Subcutaneous abdominal adipose tissue (tissue), 5 donors: ENCODE measurements around the gene ZNF423.

Source experiments
- H3K27ac ChIP-seq: one replicate; pipeline ENCODE4 v1.7.0; 2013; ENCODE audit warnings: low read depth, mild to moderate bottlenecking, inconsistent platforms, low read length, moderate library complexity
- H3K27me3 ChIP-seq, 5 donors: one replicate each; pipeline ENCODE4 v1.7.0; 2013; ENCODE audit warnings: low read length in 5 of 5, inconsistent platforms in 1 of 5; ENCODE audit not compliant: control insufficient read depth in 5 of 5, insufficient read depth in 4 of 5
- H3K36me3 ChIP-seq, 5 donors: one replicate each; pipeline ENCODE4 v1.7.0; 2013; ENCODE audit warnings: low read length in 5 of 5; ENCODE audit not compliant: control insufficient read depth in 5 of 5, insufficient read depth in 5 of 5
- H3K4me1 ChIP-seq, 5 donors: one replicate each; pipeline ENCODE4 v1.7.0; 2013; ENCODE audit warnings: low read length in 5 of 5, mild to moderate bottlenecking in 3 of 5, moderate library complexity in 1 of 5; ENCODE audit not compliant: control insufficient read depth in 5 of 5, insufficient read depth in 5 of 5
- H3K4me3 ChIP-seq, 5 donors: one replicate each; pipeline ENCODE4 v1.7.0; 2013; ENCODE audit warnings: low read length in 5 of 5, low read depth in 1 of 5
- H3K9ac ChIP-seq, 5 donors: one replicate each; pipeline ENCODE4 v1.7.0; 2013; ENCODE audit warnings: low read length in 5 of 5, mild to moderate bottlenecking in 4 of 5, moderate library complexity in 3 of 5
- H3K9me3 ChIP-seq, 5 donors: one replicate each; pipeline ENCODE4 v1.7.0; 2013; ENCODE audit warnings: low read length in 5 of 5; ENCODE audit not compliant: control insufficient read depth in 5 of 5
- donor health status: healthy.
- donor health status: healthy.
- donor health status: healthy.
- donor health status: healthy.
- donor health status: healthy.

ZNF423 gene

DNA sequence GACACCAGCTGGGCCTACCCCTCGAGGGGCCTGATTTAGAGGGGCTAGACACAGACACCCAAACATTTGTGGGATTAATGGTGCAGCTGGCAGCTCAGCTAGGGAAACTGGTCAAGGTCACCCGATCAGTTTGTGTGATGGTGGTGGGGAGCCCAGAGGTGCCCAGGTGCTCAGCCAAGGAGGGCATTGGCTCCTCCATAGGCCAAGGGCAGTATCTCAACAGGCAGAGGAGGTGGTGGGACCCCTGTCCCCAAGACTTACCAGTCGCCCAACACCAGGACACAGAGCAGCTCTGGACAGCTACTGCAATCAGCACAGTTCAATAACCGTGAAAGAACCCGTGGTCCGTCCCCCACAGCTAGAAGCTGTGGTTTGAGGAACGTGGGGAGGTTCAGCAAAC lies 361.4 kb downstream of the ZNF423 start:
- Histone ChIP-seq H3K4me1 (peaks cover 0 to 16% (median 12%) of the 10 kb centered on the region in 5 donors), H3K36me3 (peaks cover 0 to 11% (median 4%) of the 10 kb centered on the region in 5 donors), H3K9ac (no peak overlapping the region), H3K4me3 (no peak overlapping the region), H3K27me3 (no peaks in the 10 kb centered on the region), H3K27ac (no peak overlapping the region), H3K9me3 (no peaks in the 10 kb centered on the region)

DNA sequence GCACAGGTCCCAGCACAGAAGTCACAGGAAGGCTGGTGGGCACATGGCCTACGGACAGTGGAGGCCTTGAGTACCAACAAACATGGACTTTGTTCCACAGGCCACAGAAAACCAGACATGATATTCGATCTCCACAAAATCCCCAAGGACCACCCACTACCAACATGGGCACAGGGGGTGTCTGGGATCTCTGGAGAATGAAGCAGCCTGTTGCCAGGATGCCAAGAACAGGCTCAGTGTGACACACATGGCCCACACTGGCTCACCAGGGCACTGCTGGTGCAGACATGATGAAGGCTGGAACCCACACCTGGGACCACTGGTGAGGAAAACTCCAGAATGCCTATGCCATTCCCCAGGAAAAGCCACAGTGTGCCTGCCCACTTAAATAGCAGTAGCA lies 362.1 kb downstream of the ZNF423 start:
- Histone ChIP-seq H3K27me3 (no peaks in the 10 kb centered on the region), H3K4me3 (no peak overlapping the region), H3K4me1 (peaks cover 0 to 16% (median 12%) of the 10 kb centered on the region in 5 donors), H3K27ac (no peak overlapping the region), H3K9ac (no peak overlapping the region), H3K9me3 (no peaks in the 10 kb centered on the region), H3K36me3 (peaks cover 0 to 11% (median 2%) of the 10 kb centered on the region in 5 donors)

DNA sequence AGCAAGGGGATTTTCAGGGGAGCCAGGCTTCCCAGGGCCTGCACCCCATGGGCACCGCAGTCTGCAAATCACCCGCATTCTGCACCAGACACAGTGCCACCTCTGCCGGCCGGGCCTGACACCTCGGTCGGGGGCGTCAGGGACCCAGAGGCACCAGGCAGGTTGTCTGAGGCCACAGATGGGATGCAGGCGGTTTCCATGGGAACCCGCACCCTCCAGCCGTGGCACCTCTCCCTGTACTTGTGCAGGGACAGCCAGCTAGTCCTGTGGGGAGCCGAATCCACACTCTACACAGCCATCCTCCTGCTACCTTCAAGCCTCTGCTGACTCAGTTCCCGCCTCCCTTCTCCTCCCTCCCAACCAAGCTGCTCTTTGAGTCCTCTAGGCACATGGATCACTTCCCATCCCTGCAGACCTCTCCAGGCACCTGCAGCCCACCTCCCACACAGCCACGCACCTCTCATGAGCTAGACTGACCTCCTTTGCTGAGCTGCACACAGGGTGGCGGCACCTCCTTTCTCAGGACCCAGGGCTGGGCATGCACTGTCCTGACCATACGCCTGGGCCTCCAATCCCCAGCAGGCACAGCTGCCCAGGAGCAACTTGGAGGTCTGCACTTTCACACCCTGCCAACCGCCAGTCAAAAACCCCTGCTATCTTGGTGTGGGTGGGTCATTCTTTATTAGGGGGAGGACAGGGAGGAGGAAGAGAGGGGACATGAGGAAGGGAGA lies 362.9 kb downstream of the ZNF423 start:
- H3K9ac ChIP-seq: peak overlapping the region in 1 of 5 donors; percentile 5
- no peak overlapping the region for H3K4me3 ChIP-seq
- no peaks in the 10 kb centered on the region for H3K27me3 ChIP-seq

DNA sequence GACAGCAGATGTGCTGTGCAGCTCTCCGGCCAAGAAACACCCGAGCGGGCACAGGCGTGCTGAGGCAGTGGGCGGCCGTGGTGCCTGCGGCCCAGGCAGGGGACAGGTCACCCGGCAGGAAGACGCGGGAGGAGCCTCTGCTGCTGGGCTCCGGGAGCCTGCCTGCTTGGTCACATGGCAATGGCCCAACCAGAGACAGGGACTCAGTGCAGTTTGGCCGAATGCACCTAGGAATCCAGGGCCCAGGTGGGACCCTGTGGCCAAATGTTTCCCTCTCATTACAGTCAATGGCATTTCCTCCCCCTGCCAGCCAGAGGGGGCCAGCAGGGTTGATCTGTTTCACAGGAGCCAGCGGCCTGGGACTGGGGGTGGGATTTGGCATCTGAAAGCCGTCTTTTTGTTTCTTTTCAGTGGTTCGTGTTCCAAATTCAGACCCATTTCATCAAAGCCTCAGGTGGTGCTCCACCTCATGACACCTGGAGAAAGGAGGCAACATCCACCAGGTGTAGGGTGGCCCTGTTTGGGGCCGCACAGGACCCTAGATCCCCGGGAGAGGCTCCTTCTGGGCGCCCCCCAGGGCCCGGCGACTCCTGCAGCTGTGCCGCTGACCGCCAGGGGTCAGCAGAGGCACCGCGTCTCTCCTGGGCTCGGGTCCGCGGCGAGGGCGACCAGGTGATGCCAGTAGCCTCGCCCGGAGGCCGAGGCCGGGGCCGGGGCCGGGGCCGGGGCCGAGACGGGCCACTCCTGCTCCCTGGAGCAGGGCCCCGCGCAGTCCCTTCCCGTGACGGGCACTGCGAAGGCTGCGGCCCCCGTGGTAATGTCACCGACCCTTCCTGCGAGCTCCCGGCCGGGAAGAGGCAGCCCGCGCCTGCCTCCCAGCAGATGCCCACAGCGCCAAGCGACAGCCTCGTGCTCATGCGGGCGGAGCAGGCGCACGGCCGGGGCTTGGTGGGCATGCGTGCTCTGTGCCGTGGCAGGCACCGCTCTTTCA lies 363.8 kb downstream of the ZNF423 start:
- peak overlapping the region in 3 of 5 donors; percentile 27 to 71 (median 57) for H3K9ac ChIP-seq

More for the DNA sequence above, 362.9 kb downstream of the ZNF423 start:
- Histone ChIP-seq H3K36me3 (peaks cover 0 to 11% (median 2%) of the 10 kb centered on the region in 5 donors), H3K9me3 (no peaks in the 10 kb centered on the region), H3K4me1 (peaks cover 0 to 16% (median 12%) of the 10 kb centered on the region in 5 donors), H3K27ac (no peak overlapping the region)

DNA sequence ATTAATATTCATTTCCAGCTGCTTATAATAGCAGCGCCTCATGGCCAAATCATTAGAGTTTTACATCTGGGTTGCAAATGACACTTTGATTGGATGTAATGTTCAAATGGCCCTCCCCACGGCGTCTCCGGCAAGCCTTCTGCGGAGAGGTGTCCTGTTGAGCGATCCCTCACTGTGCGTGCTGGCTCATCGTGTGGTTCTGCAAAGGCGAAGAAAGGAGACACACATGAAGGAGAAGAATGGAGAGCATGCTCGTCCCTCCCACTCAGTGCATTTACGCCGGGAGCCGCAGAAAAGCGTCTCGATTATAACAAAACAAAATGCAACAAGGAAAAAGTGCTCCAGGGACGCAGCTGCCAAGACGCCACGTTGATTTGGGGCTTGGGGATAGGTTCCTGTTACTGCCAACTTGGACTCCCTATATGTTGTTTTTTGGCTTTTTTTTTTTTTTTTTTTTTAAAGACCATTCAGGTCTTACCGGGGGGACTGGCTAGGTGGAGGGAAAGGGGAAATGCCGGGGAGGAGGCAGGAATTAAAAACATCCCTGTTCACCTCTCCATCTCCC lies 364.7 kb downstream of the ZNF423 start:
- peaks cover 0 to 6% (median 0%) of the 10 kb centered on the region in 5 donors for H3K9me3 ChIP-seq
- H3K27ac ChIP-seq: no peak overlapping the region
- peak overlapping the region in 1 of 5 donors; percentile 57 for H3K9ac ChIP-seq
- H3K27me3 ChIP-seq: no peaks in the 10 kb centered on the region
- H3K36me3 ChIP-seq: peaks cover 0 to 11% (median 0%) of the 10 kb centered on the region in 5 donors
- H3K4me1 ChIP-seq: peaks cover 0 to 16% (median 12%) of the 10 kb centered on the region in 5 donors
- peak overlapping the region in 4 of 5 donors; percentile 36 to 64 (median 62) for H3K4me3 ChIP-seq

More for the DNA sequence above, 363.8 kb downstream of the ZNF423 start:
- Histone ChIP-seq H3K27ac (no peak overlapping the region), H3K36me3 (peaks cover 0 to 11% (median 2%) of the 10 kb centered on the region in 5 donors), H3K4me1 (peaks cover 0 to 16% (median 12%) of the 10 kb centered on the region in 5 donors), H3K9me3 (peaks cover 0 to under 1% (median 0%) of the 10 kb centered on the region in 5 donors), H3K27me3 (no peaks in the 10 kb centered on the region), H3K4me3 (peak overlapping the region; percentile 36 to 66 (median 63))

DNA sequence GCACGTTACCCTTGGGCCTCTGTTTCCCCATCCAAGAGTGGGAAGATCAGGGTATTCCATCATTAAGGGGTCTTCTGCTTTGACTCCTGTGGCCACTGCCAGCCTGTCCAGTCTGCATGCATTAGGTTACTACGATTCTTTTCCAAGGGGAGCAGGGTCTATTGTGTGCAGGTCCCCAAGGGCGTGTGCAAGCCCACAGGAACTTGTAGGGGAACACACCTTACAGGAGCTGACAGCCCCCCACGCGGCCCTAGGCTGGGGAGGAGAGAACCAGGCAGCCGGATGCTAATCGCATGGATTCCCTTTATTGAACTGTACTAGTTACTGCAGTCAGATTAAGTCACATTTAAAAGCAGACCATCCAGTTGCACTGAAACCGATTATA lies 365.6 kb downstream of the ZNF423 start:
- Histone ChIP-seq H3K4me3 (no peak overlapping the region), H3K27ac (no peak overlapping the region), H3K36me3 (peaks cover 0 to 7% (median 0%) of the 10 kb centered on the region in 5 donors), H3K27me3 (no peaks in the 10 kb centered on the region), H3K9me3 (peaks cover 0 to 6% (median 0%) of the 10 kb centered on the region in 5 donors), H3K9ac (no peak overlapping the region), H3K4me1 (peaks cover 0 to 16% (median 12%) of the 10 kb centered on the region in 5 donors)

DNA sequence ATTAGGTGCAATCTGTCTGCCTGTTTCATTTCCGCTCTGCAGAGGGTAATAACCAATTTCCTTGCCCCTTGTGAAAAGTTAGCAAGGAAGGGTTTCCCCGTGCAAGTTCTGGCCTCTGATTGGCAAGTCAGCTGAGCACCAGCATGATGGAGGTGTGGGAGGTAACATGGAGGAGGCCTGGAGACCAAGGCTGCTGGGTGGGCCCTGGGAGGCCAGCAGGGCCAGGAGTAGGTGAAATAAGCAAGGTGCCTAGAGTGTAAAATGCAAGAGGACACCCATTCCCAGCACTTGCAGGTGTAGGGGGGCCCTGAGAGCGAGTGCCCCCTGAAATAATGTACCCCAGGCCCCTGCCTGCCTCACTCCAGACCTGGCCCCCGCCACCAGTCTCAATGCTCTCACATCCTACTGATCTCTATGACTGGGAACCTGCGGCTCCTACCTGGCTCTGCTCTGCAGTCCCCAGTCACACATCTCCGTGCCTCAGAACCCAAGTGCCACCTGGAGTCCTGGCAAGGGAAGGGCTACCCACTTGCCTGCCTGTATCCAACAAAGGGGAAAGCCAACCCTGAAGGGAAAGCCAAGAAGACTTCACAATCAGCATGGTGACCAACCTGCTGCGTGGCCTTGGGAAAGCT lies 366.1 kb downstream of the ZNF423 start:
- Histone ChIP-seq H3K9me3 (peaks cover 0 to 6% (median 0%) of the 10 kb centered on the region in 5 donors), H3K36me3 (peaks cover 0 to 7% (median 0%) of the 10 kb centered on the region in 5 donors), H3K9ac (no peak overlapping the region), H3K27me3 (no peaks in the 10 kb centered on the region), H3K4me3 (no peak overlapping the region), H3K27ac (no peak overlapping the region), H3K4me1 (peaks cover 0 to 17% (median 13%) of the 10 kb centered on the region in 5 donors)

DNA sequence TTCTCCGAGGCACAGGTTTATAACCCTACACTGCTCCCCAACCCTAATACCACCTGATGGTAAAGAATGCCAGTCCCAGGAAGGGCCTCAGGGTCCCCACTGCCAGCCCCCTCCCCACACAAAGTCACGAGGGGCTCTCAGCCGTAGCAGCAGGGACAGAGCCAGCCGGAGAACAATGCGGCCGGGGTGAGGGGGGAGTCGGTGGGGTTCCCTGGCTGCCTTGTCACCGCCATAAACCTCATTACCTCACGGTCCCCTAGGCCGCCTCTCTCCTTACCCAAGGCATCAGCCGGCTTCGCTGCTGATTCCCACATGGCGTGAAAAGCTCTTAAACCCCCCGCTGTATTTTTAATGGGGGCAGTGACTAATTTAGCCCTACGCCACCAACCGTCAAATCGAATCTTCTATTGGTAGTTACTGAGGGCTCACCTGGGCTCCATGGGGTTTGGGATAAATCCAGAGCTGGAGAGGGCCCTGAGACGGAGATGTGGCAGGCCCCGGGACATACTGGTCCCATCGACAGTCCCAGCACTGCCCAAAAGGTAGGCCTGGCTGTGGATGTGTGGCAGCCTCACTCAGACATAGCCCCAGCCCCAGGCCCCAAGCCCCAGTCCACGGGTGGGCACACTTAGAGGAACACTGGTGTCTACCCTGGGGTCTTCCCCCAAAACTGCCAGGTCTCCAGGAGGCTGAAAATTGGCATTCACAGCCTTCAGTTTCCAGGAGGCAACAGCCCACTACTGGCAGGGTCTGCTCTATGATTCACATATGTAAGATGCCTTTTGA lies 367.0 kb downstream of the ZNF423 start:
- Histone ChIP-seq H3K9ac (no peak overlapping the region), H3K27ac (no peak overlapping the region), H3K4me3 (no peak overlapping the region), H3K9me3 (peaks cover 0 to 6% (median 0%) of the 10 kb centered on the region in 5 donors), H3K27me3 (no peaks in the 10 kb centered on the region), H3K4me1 (peaks cover 0 to 24% (median 20%) of the 10 kb centered on the region in 5 donors), H3K36me3 (peaks cover 0 to 7% (median 0%) of the 10 kb centered on the region in 5 donors)

DNA sequence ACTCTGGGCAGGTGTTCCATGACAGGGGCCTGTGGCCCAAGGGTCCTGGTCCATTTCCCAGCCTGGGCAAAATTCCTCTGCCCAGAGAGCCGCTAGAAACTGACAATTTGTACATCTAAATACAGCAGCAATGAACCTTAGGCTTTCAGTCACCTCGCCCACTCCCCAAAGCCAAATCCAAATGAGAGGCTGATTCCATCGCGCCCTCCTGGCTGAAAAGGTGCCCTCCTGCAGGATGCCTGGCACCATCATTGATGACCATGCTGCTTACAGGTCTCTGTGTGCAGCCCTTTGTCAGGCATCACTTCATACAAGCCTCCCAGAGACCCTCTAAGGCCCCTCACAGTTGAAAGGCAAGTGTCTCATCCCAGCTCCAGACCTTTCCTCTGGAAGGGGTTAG lies 367.6 kb downstream of the ZNF423 start:
- Histone ChIP-seq H3K9ac (no peak overlapping the region), H3K9me3 (peaks cover 0 to 6% (median 0%) of the 10 kb centered on the region in 5 donors), H3K27me3 (no peaks in the 10 kb centered on the region), H3K36me3 (peaks cover 0 to 7% (median 0%) of the 10 kb centered on the region in 5 donors), H3K4me1 (peaks cover 0 to 29% (median 24%) of the 10 kb centered on the region in 5 donors), H3K27ac (no peak overlapping the region), H3K4me3 (no peak overlapping the region)
